GM21360 (cell line): ENCODE data around the gene SELENOI.
"Not testable (repeated sequence)": the region's sequence is repeated elsewhere in the genome, so short reads cannot be mapped to it uniquely, and the experiment has no call there.

Experiments
- ATAC-seq: cut with Tn5 transposase; IDR thresholded peaks from one replicate; pipeline ENCODE4 v1.9.1; 2021; ENCODE audit warnings: mild to moderate bottlenecking, moderate library complexity; ENCODE audit not compliant: unreplicated experiment

Gene SELENOI

DNA sequence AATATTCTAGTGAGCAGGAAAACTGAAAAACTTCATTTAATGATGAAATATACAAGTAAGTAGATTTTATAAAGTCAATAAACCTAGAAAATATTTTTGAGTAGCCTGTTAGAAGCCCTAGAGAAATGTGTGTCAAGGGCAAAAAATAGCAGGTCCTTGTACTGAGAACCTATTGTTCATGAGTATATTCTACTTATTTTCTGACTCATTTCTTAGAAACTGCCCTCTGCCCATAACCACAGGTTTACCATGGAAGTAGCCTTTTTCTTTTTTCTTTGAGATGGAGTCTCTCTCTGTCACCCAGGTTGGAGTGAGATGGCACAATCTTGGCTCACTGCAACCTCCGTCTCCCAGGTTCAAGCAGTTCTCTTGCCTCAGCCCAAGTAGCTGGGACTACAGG, 19.4 kb upstream of the SELENOI start:
- ATAC-seq: no peak

DNA sequence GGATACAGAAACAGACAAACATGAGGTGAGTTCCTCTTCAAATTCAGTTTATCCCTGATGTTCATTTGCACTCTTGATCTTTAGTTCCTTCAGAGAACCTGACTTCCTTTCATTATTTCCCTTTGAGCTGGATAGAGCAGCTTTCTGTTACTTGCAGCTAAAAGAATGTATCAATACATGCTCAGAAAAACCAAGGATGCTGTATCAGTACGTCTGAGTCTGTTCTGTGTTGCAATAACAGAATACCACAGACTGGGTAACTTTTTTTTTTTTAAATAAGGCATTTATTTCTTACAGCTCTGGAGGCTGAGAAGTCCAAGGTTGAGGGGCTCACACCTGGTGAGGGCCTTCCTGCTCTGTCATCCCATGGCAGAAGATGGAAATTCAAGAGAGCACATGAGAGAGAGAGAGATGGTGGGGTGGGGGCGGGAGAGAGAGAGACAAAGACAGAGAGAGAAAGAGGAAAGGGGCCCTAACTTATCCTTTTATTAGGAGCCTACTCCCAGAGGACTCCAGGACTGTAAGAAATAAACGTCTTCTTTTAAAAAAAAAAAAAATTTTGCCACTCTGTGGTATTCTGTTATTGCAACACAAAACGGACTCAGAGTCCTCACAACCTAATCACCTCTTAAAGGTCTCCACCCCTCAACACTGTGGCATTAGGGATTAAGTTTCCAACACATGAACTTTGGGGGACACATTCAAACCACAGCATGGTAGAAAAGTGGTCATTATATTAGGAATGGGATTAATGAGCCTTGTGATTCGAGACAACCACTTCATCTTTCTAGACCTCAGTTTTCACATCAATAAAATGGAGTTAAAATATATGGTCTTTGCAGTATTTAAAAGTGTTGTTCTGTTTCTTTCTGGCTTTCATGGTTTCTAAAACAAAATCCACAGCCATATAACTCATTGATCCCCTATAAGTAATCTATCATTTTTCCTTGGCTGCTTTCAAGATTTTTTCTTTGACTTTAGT, 18.4 kb upstream of the SELENOI start:
- ATAC-seq: no peak

DNA sequence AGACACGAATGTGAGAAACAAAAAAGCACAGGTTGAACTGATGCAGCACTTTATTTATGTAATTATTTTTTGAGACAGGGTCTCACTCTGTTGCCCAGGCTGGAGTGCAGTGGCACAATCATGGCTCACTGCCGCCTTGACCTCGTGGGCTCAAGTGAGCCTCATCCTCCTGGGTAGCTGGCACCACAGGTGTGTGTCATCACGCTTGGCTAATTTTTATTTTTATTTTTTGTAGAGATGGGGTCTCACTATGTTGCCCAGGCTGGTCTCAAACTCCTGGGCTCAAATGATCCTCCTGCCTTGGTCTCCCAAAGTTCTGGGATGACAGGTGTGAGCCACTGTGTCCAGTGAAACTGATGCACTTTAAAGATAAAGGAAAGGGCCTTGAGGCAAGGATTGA, 16.9 kb upstream of the SELENOI start:
- not testable (repeated sequence) for ATAC-seq

DNA sequence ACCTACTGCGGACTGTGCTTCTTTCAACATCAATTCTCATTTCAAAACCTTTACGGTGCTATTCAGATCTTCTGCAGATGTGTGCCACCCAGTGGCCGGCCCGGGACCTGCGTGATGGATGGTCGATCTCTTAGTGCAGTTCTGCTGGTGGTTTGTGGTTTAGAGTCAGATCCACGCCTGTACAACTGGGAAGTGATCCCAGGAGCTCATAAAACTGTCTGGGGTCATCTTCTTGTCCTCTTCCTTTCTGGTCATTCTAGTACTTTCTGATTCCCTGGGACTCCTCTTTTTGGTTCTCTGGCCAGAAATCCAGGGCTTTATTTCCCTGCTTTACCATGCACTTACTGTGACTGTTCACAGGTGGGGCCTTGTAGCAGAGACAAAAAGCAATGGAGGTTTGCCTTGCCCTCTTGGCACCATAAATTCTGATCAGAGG, 15.8 kb upstream of the SELENOI start:
- ATAC-seq: no peak

DNA sequence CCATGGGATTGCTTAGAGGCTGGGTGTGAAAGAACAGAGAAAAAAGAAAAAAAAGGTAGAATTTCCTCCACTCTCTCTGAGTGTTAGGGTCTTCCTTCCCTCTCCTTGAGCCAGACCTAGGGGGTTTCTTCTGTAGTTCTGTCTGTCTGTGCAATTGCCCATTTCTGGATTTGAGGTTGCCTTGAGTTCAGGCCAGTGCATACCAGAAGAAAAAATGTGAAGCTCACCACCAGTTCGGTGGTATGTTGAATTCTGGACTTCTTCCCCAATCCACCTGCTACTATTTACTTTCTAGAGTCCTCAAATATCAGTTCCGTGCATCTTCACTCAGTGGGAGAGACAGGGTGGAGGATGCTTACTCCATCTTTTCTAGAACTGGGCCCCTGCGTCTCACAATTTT, 15.3 kb upstream of the SELENOI start:
- no peak for ATAC-seq

DNA sequence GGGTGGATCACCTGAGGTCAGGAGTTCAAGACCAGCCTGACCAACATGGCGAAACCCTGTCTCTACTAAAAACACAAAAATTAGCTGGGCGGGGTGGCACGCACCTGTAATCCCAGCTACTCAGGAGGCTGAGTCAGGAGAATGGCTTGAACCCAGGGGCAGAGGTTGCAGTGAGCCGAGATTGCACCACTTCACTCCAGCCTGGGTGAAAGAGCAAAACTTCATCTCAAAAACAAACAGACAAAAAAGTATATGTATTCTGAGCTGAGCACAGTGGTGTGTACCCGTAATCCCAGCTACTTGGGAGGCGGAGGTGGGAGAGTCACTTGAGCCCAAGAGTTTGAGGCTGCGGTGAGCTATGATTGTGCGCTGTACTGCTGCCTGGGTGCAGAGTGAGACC, 14.6 kb upstream of the SELENOI start:
- ATAC-seq: not testable (repeated sequence)

DNA sequence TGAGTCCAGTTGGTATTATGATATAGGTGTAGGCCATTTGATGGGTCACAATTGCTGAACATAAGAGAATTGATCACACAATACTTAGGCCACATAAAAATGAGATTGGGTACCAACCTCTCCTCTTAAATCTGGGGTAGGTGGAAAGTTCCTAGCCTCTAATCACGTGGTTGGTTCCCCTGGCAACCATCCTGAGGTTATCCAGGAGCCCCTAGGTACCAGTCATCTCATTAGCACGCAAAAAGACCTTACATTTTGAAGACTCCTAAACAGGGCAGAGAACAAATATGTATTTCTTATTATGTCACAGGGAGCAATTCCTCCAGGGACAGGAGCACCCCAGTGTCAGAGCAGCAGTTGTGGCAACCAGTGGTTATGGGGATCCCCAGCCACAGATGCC, 12.7 kb upstream of the SELENOI start:
- ATAC-seq: no peak

DNA sequence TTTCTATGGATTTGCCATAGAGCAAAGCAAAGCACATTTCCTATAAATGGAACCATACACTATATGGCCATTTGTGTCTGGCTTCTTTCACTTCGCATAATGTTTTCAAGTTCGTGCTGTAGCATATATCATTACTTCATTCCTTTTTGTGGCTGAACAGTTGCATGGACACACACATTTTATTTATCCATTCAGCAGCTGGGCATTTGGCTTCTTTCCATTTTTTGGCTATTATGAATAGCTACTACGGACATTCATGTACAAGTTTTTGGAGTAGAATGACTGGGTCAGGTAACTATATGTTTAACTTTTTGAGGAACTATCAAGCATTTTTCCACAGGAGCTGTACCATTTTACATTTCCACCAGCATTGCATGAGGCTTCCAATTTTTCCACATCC, 10.7 kb upstream of the SELENOI start:
- ATAC-seq: no peak

DNA sequence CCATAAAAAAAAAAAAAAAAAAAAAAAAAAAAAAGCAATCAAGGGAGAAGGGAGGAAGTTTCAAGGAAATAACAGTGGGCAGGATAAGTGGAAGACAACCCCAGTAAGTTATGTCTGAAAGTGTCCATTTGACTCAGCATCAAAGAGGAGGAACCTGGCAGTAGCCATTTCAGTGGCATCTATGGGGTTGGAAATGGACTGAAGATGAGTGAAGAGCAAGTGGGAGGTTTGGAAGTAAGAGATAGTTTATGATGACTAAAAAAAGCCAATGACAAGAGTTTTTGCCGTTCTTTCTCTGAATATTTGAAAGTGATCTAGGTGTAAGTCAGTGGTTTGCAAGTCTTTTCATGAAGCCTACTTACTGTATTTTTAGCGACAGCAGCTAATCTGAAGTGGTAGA, 9.2 kb upstream of the SELENOI start:
- no peak for ATAC-seq

DNA sequence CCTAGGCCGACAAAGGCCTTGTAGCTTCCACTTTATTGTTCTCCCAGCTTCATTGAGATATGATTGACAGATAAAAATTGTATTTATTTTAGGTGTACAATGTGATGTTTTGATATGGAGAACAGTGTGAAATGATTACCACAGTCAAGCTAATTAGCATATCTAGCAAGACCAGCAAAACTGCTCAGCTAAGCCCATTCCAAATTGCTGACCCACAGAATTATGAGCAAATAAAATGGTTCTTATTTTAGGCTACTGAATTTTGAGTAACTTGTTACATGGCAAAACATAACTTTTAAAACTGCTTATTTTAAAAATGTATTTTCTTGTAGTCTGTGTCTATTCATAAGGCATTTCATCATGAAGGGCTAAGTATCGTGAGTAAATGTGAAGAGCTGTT, 8.6 kb upstream of the SELENOI start:
- ATAC-seq: no peak

DNA sequence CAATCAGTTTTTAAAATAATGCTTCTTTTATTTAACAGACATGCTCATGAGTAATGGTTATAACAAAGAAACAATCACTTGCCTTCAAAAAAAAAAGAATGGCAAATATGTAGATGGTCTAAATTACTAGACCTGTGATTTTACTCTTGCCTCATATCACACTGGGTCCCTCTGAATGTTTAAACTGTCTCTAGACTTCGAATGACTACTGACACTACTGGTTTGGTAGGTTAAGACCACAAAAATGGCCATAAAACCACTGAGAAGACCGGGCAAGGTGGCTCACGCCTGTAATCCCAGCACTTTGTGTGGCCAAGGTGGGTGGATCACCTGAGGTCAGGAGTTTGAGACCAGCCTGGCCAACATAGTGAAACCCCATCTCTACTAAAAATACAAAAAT, 5.1 kb upstream of the SELENOI start:
- ATAC-seq: no peak

DNA sequence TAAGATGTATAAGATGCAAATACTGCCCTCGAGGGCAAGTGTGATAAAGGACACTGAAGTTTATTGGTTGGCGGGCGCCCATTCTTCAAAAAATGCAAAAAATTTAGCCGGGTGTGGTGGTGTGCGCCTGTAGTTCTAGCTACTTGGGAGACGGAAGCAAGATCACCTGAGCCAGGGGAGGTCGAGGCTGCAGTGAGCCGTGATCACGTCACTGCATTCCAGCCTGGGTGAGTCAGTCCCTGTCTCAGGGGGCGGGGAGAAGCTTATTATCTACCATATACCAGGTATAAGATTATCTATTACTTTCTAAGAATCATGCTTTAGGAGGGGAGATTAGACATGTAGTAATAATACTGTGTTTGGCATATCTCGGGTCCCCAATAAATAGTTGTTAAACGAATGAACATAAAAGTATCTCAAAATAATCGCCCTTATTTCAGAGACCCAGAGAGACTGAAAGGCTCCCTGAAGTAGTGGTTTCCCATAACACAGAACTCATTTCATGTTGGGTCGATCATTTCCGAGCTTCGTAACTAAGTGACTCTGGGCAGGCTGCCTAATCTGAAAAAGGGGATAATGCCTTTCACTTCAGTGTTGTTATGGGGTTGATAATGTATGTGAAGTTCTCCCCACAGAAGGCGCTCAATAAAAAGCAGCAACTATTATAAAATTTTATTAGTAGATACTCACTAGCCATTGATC, 1.2 kb upstream of the SELENOI start:
- no peak for ATAC-seq

DNA sequence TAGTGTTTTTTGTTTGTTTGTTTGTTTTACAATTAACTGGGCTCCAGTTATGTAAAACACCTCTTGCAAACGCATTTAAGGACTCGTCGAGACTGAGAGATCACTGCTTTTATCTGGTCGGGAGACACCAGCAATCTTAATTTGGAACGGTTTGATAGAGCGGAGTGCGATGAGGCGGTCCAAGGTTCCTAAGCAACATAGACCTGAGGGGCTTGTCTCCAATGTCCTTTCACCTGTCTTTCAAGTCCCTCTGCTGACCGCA, 729 bp upstream of the SELENOI start:
- ATAC-seq: no peak

DNA sequence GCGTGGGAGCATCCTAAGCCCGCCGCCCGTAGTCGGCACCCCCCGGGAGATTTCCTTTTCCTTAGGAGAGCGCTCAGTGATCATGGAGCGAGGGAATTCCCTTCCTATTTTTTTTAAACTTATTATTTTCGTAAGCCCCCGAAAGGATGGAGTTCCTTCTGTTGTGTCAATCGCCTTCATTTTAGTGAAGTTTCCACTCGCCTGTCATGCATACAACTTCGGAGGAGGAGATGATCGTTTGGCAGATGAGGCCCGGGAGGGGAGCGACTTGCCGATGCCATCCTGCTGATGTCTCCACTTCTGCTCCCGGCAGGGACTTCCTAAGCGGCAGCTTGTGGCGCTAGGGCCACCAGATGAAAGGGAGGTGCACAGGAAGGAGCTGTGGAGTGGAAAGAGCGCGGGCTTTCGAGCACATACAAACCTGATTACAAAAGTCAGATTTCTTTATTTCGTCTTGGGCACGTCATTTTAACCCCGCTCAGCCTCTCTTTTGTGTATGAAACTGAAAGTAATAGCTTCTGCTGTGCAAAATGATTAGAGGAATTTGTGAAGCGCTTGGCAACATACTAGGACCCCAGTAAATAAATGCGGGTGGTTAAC, 611 bp downstream of the SELENOI start, which contains the start of gene ADGRF3:
TSS of gene ADGRF3 (minus strand) at position 336 of the 600 bp plus-strand sequence. CDS start 555 bp downstream, outside the sequence.
- ATAC-seq: no peak

DNA sequence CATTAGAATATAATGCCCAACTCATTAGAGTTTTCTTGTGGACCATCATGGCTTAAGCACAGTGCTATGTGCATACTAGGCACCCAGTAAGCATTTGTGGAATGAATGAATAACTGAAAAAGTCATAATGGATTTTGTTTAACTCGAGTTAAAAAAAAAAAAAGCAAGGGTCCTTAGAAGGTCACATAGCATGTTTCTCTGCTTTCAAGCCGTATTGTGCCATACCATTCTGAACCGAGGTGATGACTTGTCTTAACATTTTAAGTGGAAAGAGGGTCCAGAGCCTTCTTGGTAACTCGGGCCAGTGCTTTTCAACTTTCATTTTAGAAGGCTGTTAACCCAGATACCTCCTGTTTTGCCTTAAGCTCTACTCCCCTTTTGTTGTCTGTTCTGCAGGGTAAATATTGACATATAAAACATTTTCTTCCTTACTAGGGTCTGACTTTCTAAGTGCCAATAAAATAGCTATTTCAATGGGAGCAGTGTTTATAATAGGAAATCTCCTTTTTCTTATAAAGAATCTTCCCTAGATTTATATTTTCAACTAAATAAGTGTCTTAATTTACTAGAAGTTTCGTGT, 1.4 kb downstream of the SELENOI start:
- no peak for ATAC-seq

DNA sequence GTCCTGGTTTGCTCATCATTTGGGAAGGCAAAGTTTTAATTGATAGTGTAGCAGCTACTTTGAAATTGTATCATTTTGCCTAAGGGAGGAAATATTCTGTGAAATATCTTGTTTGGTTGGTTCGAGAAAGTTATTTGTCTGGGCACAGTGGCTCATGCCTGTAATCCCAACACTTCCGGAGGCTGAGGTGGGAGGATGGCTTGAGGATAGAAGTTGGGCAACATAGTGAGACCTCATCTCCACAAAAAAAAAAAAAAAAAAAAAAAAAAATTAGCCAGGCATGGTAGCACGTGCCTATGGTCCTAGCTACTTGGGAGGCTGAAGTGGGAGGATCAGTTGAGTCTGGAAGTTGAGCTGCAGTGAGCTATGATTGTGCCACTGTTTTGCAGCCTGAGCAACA, 3.7 kb downstream of the SELENOI start:
- no peak for ATAC-seq

DNA sequence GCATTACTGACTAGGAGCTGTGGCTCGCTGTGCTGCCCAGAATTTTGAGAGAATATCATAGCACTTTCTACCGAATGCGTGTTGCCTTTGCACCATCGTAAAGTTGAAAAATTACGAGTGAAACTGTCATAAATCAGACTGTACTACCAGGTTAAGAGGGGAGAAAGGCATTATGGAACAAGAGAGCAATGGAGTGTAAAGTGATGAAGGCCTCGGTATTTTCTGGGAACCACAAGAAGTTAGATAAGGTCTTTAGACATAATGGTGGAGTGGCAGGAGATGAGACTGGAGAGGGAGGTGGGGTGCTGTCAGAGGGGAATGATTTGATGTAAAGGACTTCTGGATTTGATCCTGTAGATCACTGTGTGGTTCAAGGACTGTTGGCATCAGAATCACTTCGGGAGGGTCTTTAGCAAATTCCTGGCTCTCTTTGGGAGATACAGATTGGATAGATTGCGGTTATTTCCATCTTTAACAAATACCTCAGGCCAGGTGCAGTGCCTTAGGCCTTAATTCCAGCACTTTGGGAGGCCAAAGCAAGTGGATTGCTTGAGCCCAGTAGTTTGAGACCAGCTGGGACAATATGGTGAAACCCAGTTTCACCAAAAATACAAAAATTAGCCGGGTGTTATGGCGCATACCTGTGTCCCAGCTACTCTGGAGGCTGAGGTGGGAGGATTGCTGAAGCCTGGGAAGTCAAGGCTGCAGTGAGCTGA, 5.6 kb downstream of the SELENOI start:
- no peak for ATAC-seq

DNA sequence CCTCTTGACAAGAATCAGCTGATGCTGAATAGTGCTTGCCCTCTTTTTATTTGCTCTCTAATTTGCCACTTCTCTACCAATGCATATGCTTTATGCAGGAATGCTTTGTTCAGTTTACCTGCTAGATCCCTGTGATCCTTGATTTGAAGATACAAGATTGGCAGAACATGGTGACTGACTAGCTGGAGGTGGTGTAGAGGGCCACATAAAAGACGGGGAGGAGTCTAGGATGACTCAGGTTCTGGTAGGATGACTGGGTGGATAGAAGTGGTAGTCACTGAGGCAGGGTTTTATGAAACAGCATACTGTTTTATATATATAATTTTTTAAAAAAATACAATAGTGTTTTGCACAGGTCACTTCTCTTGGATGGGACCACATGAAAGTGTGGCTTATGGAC, 6.9 kb downstream of the SELENOI start:
- no peak for ATAC-seq

DNA sequence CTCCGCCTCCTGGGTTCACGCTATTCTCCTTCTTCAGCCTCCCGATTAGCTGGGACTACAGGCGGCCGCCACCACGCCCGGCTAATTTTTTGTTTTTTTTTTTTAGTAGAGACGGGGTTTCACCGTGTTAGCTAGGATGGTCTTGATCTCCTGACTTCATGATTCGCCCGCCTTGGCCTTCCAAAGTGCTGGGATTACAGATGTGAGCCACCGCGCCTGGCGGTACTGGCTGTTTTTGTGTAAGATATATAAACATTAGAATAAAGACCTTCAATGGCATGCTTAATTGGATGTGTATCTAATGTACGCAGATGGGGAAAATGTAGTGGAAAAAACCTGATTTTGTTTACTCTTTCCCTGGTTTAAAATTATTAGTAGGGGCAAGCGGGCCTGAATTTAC, 8.5 kb downstream of the SELENOI start:
- not testable (repeated sequence) for ATAC-seq

DNA sequence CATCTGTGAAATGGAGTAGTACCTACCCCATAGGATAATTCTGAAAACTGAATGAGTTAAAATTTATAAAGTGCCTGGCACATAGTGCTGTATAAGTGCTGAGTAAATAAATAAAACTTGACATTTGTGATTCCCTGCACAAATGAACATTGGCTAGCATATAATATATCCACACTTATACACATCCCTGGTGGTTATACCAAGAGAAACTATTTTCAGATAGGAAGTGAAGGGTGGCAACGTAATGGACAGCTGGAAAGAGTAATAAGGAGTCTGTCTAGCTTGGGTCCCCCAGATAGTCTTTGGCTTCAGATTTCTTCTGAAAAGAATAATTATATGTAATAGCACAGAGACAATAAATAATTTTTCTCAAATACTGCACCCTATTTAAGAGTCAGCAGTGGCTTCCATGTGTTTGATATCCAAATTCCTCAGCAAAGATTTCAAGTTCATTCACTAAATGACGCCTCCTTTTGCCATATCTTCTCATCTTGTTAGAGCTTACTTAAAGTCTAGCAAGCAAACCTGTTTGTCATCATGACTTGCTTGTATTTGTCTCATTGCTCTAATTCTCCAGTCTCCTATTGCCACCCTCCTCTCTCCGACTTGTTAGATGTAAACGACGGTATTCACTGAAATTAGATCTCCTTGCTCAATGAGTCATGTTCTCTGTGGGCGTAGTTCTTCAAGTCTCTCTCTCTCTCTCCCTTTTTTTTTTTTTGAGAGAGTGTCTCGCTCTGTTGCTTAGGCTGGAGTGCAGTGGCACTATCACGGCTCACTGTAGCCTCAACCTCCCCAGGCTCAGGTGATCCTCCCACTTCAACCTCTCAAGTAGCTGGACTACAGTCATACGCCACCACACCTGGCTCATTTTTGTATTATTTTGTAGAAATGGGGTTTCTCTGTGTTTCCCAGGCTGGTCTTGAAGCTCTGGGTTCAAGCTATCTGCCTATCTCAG, 9.4 kb downstream of the SELENOI start:
- ATAC-seq: no peak
